GM13977 (cell line): ENCODE results near the gene CLDN6.

Experiments used
- DNase-seq: peaks from one replicate; pipeline ENCODE4 v3.0.0; 2012; ENCODE audit warnings: low spot score
- CTCF ChIP-seq: IDR thresholded peaks from 2 replicates; pipeline ENCODE4 v1.5.1; 2012; ENCODE audit warnings: mild to moderate bottlenecking, control low read depth; ENCODE audit not compliant: insufficient read depth; ENCODE audit errors: extremely low read depth, missing control alignments
- in situ Hi-C: fragments of 300-500 bp; cut with MboI; formaldehyde crosslinking; loops from one replicate; pipeline ENCODE4 v1.12.0; 2022; ENCODE audit warnings: low sequenced_read_pairs, low pct_unique_long_range_greater_than_20kb, mixed read lengths, inconsistent platforms; ENCODE audit not compliant: unreplicated experiment

Gene CLDN6

GRCh38 chr16:2987286-2987685 lies 30.7 kb downstream of the CLDN6 start:
- DNase-seq: no peak
- in situ Hi-C loops: no loop called here
- TF ChIP-seq CTCF: no peak

- DNase-seq: no peak
- in situ Hi-C loops: no loop called here
- no peak for TF ChIP-seq CTCF
Observed at GRCh38 chr16:2986623-2987188, 31.3 kb downstream of the CLDN6 start.

- in situ Hi-C loops: no loop called here
- DNase-seq: no peak
- no peak for TF ChIP-seq CTCF
Observed at GRCh38 chr16:2985893-2986355, 32.1 kb downstream of the CLDN6 start.

- in situ Hi-C loops: no loop called here
- TF ChIP-seq CTCF: no peak
- no peak for DNase-seq
Observed at GRCh38 chr16:2985462-2985861, 32.5 kb downstream of the CLDN6 start.

- DNase-seq: peak; percentile 92
- TF ChIP-seq CTCF: peak; percentile 98
- in situ Hi-C loops: no loop called here
Observed at GRCh38 chr16:2983706-2984136, 34.3 kb downstream of the CLDN6 start.

- no peak for DNase-seq
- no peak for TF ChIP-seq CTCF
- in situ Hi-C loops: no loop called here
Observed at GRCh38 chr16:2982402-2982801, 35.6 kb downstream of the CLDN6 start.

- in situ Hi-C loops: no loop called here
- DNase-seq: no peak
- no peak for TF ChIP-seq CTCF
Observed at GRCh38 chr16:2981899-2982250, 36.1 kb downstream of the CLDN6 start.
